ENCODE results near the gene DCTN4. TPM values are rescaled to one million over a fixed set of nuclear protein-coding genes. Genes with fewer than 3 reads are reported as not detected.

Gene DCTN4
- total RNA-seq, 1 donor = 66.1 TPM

DNA sequence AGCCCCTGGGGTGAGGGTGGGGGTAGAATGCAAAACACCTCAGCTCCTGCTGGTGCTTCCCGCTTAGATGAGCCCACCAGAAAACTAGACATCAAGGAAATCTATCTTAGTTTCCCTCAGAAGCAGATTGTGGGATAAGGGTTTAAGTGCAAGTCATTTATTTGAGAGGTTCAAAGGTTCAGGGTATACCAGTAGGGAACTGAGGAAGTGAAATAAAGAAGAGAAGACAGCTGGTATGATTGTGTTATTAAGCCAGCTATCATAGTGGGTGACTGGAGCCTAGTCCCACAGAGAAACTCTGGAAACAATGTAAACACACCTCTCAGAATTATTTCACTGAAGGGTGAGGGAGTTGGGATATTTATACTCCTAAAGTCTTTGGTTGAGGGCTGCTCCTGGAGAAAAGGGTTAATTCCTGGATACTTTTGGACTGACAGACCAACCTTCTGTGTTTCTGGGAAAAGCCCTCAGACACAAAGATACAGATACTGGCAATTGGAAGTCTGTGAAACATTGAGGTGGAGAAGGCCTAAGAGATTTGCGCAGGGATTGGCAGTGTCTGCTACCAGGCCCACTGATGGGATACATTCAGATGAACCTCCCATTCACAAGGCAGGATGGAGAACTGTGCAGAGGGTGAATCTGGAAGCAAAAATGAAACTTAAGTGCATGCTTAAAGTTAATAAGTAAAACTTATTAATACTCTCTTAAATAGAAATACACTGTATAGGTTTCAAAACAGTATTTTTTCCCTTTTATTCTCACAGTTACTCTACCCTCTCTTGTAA lies 6.4 kb upstream of the DCTN4 start:
- TF ChIP-seq, protein P1, sequence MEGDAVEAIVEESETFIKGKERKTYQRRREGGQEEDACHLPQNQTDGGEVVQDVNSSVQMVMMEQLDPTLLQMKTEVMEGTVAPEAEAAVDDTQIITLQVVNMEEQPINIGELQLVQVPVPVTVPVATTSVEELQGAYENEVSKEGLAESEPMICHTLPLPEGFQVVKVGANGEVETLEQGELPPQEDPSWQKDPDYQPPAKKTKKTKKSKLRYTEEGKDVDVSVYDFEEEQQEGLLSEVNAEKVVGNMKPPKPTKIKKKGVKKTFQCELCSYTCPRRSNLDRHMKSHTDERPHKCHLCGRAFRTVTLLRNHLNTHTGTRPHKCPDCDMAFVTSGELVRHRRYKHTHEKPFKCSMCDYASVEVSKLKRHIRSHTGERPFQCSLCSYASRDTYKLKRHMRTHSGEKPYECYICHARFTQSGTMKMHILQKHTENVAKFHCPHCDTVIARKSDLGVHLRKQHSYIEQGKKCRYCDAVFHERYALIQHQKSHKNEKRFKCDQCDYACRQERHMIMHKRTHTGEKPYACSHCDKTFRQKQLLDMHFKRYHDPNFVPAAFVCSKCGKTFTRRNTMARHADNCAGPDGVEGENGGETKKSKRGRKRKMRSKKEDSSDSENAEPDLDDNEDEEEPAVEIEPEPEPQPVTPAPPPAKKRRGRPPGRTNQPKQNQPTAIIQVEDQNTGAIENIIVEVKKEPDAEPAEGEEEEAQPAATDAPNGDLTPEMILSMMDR (IDR thresholded peaks at IDR 0.05; ENCODE audit: insufficient read depth, low read depth, low read length) = no peak
- H3K4me3 ChIP-seq (ENCODE audit: low read depth, low read length) = no peak overlapping the region
- DNase-seq (ENCODE audit: low read depth) = no peak

GRCh38 chr5:150764530-150764929 lies 5.7 kb upstream of the DCTN4 start:
- no peak overlapping the region for H3K4me3 ChIP-seq (ENCODE audit: low read depth, low read length)
- DNase-seq (ENCODE audit: low read depth) = no peak
- TF ChIP-seq, protein P1 (IDR thresholded peaks at IDR 0.05; ENCODE audit: insufficient read depth, low read depth, low read length) = no peak

DNA sequence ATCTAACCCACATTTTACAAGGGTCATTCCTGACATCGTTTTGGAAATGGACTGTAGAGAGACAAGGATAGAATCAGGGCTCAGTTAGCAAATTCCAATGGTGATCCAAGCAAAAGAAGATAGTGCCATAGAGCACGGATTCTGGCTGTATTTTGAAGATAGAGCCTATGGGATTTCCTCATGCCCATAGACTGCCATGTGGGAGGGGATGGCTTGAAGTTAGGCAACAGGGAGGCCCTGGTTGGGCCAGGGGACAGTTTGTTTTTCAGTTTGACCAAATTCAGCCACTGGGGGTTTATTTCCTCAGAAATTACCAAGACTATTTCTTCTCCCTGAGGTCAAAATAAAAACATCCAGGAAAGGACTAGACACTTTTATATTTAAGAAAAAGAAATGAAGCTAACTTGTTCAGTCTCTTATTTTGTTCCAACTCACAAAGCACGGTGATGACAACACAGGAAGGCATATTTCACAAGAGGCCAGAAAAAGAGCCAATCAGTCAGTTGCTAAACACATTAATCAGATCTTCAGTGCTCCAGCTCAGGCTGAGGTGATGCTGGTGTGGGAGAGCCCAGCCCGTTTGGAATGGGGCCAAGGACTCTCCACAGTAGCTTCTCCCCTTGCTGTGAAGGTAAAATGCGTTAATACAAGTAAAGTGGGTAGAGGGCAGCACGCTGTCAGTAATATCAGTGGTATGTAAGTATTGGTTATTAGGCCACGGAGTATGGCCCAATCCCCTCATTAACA lies 4.4 kb upstream of the DCTN4 start:
- DNase-seq (ENCODE audit: low read depth) = peak; percentile 97
- H3K4me3 ChIP-seq (ENCODE audit: low read depth, low read length) = no peak overlapping the region
- TF ChIP-seq, protein P1 (IDR thresholded peaks at IDR 0.05; ENCODE audit: insufficient read depth, low read depth, low read length) = peak; percentile 6

DNA sequence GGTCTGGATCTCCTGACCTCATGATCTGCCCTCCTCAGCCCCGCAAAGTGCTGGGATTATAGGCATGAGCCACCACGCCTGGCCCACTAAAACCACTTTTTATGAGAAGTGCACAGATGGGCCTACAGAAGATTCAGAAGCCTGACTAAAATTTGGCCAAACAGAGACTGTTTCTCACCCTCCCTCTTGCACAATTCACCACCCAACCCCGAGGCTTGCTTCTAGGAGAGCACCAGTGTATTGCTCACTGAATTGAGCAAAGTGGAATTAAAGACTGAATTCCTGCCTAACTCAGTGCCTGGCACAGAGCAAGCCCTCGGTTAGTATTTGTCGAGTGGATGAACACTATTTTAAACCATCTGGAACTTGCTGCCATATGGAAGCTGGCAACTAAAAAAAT lies 3.4 kb upstream of the DCTN4 start:
- peak; percentile 66 for DNase-seq (ENCODE audit: low read depth)
- TF ChIP-seq, protein P1 (IDR thresholded peaks at IDR 0.05; ENCODE audit: insufficient read depth, low read depth, low read length) = no peak

DNA sequence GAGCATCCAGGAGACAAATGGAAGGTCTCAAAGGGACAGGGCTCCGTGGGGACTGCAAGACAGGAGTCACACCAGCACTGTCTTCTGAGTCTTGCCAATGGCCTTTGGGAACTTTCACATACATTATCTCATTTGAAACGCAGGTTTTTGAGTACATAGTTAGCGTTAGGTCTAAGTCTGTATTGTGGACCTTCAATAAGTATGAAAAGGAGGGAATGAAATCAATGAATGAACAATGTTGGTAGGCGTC lies 442 bp upstream of the DCTN4 start:
- no peak for DNase-seq (ENCODE audit: low read depth)
- TF ChIP-seq, protein P1 (IDR thresholded peaks at IDR 0.05; ENCODE audit: insufficient read depth, low read depth, low read length) = no peak
- peak overlapping the region; percentile 74 for H3K4me3 ChIP-seq (ENCODE audit: low read depth, low read length)

More for the DNA sequence above, 3.4 kb upstream of the DCTN4 start:
- no peak overlapping the region for H3K4me3 ChIP-seq (ENCODE audit: low read depth, low read length)

DNA sequence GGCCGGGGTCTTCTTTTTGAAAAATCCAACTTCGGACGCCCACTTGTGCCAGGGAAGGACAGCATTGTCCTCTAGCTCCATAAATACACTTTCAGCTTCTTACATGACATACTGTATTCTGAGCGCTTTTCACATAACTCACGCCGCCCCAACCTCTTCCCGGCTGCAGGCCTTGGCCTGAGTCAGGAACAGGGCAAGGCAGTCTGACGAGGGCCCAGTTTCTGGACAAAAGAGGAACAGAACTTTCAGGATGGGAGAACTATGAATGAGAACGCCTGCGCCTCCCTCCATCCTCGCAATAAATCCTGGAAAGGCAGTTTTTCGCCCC lies 650 bp downstream of the DCTN4 start:
- peak overlapping the region; percentile 74 for H3K4me3 ChIP-seq (ENCODE audit: low read depth, low read length)
- no peak for DNase-seq (ENCODE audit: low read depth)
- TF ChIP-seq, protein P1 (IDR thresholded peaks at IDR 0.05; ENCODE audit: insufficient read depth, low read depth, low read length) = no peak
